Lower leg skin (tissue), 4 donors: ENCODE data around the gene TCOF1. TPM values are rescaled to one million over a fixed set of nuclear protein-coding genes. Genes with fewer than 3 reads are reported as not detected.

Source experiments
- DNase-seq, 2 donors: peaks; one replicate each; pipeline ENCODE4 v3.0.0-alpha.2; 2019; ENCODE audit warnings: low spot score in 2 of 2
- H3K4me3 ChIP-seq: fragments of 200-600 bp; sonication (generic); 2 replicates; pipeline ENCODE4 v1.5.1; 2017; ENCODE audit warnings: mild to moderate bottlenecking, low read depth; ENCODE audit not compliant: poor library complexity, severe bottlenecking
- CTCF ChIP-seq, 3 donors: fragments of 450-650 bp; IDR thresholded peaks; one replicate each; pipeline ENCODE4 v1.5.1; 2016; ENCODE audit warnings: antibody characterized with exemption in 3 of 3, mild to moderate bottlenecking in 3 of 3, moderate library complexity in 2 of 3
- POLR2A ChIP-seq, 2 donors: fragments of 450-650 bp; IDR thresholded peaks; one replicate each; pipeline ENCODE4 v1.6.1; 2016 to 2017; ENCODE audit warnings: antibody characterized with exemption in 2 of 2, mild to moderate bottlenecking in 1 of 2, moderate library complexity in 1 of 2
- WGBS, 2 donors: methylation state at CpG; one replicate each; pipeline ENCODE4 v1.1.5; 2018; 5-methylcytosine and 5-hydroxymethylcytosine counted together
- intact Hi-C: fragments of 100-400 bp; cut with DNase I; formaldehyde crosslinking; loops from one replicate; pipeline ENCODE4 v1.15.0; 2023; ENCODE audit warnings: low total_unique reads
- total RNA-seq, 4 donors: library from RNA; depleted of rRNA; stranded (reverse); fragments of >200 nt; gene quantifications; one replicate each; pipeline ENCODE4 v1.1.0, GENCODE V29; 2016

Gene TCOF1
- total RNA-seq, 4 donors from 2014 or later: 30.6 to 35.0 (median 32.2) TPM

GRCh38 chr5:150402901-150403342, 45.4 kb downstream of the TCOF1 start:
- no peak for DNase-seq
- intact Hi-C loops: no loop called here
- 92 to 94% methylated on average over 9 to 11 of the region's 12 CpGs for WGBS, 2 donors
- H3K4me3 ChIP-seq: no peak overlapping the region
- TF ChIP-seq CTCF (IDR thresholded peaks at IDR 0.05) (no peak), POLR2A (IDR thresholded peaks at IDR 0.05) (no peak)

GRCh38 chr5:150404121-150404520, 46.6 kb downstream of the TCOF1 start:
- H3K4me3 ChIP-seq: no peak overlapping the region
- 55 to 73% methylated on average over 5 of the region's 5 CpGs for WGBS, 2 donors
- no peak for TF ChIP-seq CTCF (IDR thresholded peaks at IDR 0.05)
- no peak for TF ChIP-seq POLR2A (IDR thresholded peaks at IDR 0.05)
- intact Hi-C loops: no loop called here
- no peak for DNase-seq

- no peak for DNase-seq
- intact Hi-C loops: no loop called here
- no peak for TF ChIP-seq POLR2A (IDR thresholded peaks at IDR 0.05)
- no peak for TF ChIP-seq CTCF (IDR thresholded peaks at IDR 0.05)
- H3K4me3 ChIP-seq: no peak overlapping the region
- WGBS, 2 donors: 90 to 92% methylated on average over 10 of the region's 10 CpGs
Observed at GRCh38 chr5:150404535-150404934, 47.0 kb downstream of the TCOF1 start.

- DNase-seq: no peak
Observed at GRCh38 chr5:150404941-150405816, 47.7 kb downstream of the TCOF1 start.

GRCh38 chr5:150406103-150406722, 48.7 kb downstream of the TCOF1 start:
- no peak overlapping the region for H3K4me3 ChIP-seq
- 83 to 87% methylated on average over 4 of the region's 4 CpGs for WGBS, 2 donors
- intact Hi-C loops: no loop called here
- TF ChIP-seq CTCF (IDR thresholded peaks at IDR 0.05): no peak
- no peak for TF ChIP-seq POLR2A (IDR thresholded peaks at IDR 0.05)
- DNase-seq: no peak

More at GRCh38 chr5:150404941-150405816, 47.7 kb downstream of the TCOF1 start:
- TF ChIP-seq CTCF (IDR thresholded peaks at IDR 0.05) (no peak), POLR2A (IDR thresholded peaks at IDR 0.05) (no peak)
- H3K4me3 ChIP-seq: no peak overlapping the region
- WGBS, 2 donors: 64 to 80% methylated on average over 9 of the region's 9 CpGs
- intact Hi-C loops: no loop called here
